AG04449 (cell line): ENCODE data around the gene HCK.
A peak's percentile ranks its signal among the peaks of the same experiment; 100 is the strongest.

Experiments used
- CTCF ChIA-PET: fragments of 350-600 bp; formaldehyde crosslinking; extraction: SDS; loops from one replicate; lab custom pipeline; 2021; ENCODE audit warnings: antibody characterized with exemption; lab: Yijun Ruan, JAX
- POLR2A ChIA-PET: fragments of 400-600, 350-600 bp; formaldehyde crosslinking; extraction: SDS; loops from one replicate; lab custom pipeline; 2020; ENCODE audit warnings: antibody characterized with exemption, inconsistent platforms; lab: Yijun Ruan, JAX
- DNase-seq: peaks from one replicate; pipeline ENCODE4 v3.0.0-alpha.2; 2010; ENCODE audit warnings: low read depth, low spot score
- H3K4me3 ChIP-seq: 2 replicates; pipeline ENCODE4 v1.5.1; 2011; ENCODE audit warnings: low read depth, mild to moderate bottlenecking, control low read depth, low read length
- TF ChIP-seq, protein P1 (sequence below): IDR thresholded peaks from one replicate; pipeline ENCODE4 v1.5.1; 2011; ENCODE audit warnings: mild to moderate bottlenecking, moderate library complexity, low read length, control low read depth, inconsistent platforms; ENCODE audit not compliant: insufficient read depth; ENCODE audit errors: missing control alignments

HCK gene

DNA sequence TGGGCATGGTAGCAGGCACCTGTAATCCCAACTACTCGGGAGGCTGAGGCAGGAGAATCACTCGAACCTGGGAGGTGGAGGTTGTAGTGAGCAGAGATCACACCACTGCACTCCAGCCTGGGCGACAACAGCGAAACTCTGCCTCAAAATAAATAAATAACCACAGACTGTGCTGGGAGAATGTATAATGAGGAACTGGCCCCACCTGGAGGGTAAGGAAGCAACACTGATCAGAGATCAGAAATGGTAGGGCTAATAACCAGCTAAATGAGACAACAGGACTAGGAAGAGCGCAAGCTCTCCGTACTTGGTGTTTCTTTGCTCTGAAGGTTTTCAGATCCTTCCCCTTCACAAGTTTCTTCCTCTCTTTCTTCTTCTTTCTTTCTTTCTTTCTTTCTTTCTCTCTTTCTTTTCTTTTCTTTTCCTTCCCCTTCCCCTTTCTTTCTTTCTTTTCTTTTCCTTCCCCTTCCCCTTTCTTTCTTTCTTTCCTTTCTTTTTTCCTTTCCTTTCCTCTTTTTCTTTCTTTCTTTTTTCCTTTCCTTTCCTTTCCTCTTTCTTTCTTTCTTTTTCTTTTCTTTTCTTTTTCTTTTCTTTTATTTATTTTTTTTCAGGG lies 27.3 kb upstream of the HCK start:
- TF ChIP-seq, protein P1, sequence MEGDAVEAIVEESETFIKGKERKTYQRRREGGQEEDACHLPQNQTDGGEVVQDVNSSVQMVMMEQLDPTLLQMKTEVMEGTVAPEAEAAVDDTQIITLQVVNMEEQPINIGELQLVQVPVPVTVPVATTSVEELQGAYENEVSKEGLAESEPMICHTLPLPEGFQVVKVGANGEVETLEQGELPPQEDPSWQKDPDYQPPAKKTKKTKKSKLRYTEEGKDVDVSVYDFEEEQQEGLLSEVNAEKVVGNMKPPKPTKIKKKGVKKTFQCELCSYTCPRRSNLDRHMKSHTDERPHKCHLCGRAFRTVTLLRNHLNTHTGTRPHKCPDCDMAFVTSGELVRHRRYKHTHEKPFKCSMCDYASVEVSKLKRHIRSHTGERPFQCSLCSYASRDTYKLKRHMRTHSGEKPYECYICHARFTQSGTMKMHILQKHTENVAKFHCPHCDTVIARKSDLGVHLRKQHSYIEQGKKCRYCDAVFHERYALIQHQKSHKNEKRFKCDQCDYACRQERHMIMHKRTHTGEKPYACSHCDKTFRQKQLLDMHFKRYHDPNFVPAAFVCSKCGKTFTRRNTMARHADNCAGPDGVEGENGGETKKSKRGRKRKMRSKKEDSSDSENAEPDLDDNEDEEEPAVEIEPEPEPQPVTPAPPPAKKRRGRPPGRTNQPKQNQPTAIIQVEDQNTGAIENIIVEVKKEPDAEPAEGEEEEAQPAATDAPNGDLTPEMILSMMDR, result no peak
- no peak overlapping the region for H3K4me3 ChIP-seq
- DNase-seq, result no peak
- ChIA-PET POLR2A (no interaction called here), CTCF (interaction anchor here (1.2 to 3.2 kb wide), 3 partner anchors 10 to 178 kb away, joined by 3 to 15 read pairs (median 4); no protein-coding TSS in a partner anchor)

DNA sequence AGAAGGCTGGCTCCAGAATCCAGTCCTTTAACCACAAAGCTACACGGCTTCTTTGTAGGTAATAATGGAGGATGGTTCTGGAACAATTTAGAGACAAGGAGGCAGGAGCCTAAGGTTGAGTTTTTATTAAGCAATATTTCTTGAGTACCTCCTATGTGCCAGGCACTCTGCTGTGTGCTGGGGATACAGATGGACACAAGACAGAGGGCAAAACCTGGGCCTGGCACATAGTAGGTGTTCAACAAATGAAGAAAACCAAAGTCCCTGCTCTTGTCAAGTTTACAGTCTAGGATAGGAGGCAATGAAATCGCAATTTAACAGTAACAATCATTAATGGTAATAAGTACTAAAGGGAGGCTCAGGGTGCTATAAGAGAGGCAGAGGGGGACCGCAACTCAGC lies 24.4 kb upstream of the HCK start:
- CTCF ChIA-PET, result interaction anchor here (1.0 to 7.1 kb wide), 4 partner anchors 8 to 204 kb away, joined by 3 to 118 read pairs (median 35); no protein-coding TSS in a partner anchor
- TF ChIP-seq, protein P1, result no peak

DNA sequence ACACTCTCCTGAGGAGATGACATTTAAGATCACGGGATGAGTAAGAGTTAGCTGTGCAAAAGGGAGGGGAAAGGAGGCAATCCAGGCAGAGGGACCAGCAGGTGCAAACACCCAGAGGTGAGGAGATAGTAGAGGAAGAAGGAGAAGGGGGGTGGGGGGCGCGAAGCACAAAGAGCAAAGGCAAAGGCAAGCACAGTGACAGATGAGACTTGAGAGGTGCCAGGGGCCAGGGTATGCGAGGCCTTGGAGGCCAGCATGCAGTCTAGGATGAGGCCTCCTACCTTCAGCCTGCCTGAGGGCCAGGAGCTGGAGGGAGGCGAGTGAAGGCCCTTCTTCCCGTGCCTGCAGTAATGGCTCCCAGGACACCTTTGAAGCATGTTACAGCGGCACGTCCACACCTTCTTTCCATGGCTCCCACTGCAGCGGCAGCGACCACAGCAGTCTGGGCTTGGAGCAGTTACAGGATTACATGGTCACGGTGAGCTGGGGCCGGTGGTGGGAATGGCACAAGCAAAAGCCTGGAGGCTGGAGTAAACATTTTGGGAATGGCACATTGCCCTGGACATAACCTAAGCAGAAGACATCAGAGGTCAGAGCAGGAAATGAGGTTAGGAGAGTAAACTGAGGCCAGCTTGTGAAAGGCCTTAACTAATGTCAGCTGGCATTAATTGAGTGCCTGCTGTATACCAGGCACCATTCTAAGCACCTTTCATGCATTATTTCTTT lies 23.2 kb upstream of the HCK start:
- CTCF ChIA-PET, result interaction anchor here (1.3 to 10.4 kb wide), 8 partner anchors 7 to 208 kb away, joined by 3 to 224 read pairs (median 56); partner anchors contain the start of gene MYLK2
- H3K4me3 ChIP-seq, result no peak overlapping the region
- POLR2A ChIA-PET, result no interaction called here
- DNase-seq, result no peak
- TF ChIP-seq, protein P1, result no peak

More for the DNA sequence above, 24.4 kb upstream of the HCK start:
- POLR2A ChIA-PET, result no interaction called here
- no peak for DNase-seq
- H3K4me3 ChIP-seq, result no peak overlapping the region

DNA sequence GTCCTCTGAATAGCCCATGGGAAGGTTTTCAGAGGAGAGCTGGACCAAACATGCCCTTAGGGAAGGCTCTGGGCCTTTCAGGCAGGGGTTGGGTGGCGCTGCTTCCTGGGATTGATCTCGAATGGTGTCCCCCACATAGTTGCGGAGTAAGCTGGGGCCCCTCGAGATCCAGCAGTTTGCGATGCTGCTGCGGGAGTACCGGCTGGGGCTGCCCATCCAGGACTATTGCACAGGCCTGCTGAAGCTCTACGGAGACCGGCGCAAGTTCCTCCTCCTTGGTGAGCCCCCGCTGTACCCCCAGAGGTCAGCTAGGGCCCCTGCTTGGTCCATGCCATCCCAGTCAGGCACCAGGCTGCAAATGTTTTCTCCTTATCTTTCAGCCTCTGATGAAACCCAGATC lies 22.5 kb upstream of the HCK start:
- POLR2A ChIA-PET, result no interaction called here
- TF ChIP-seq, protein P1, result no peak
- DNase-seq, result no peak
- CTCF ChIA-PET, result interaction anchor here (0.7 to 10.4 kb wide), 13 partner anchors 8 to 209 kb away, joined by 3 to 224 read pairs (median 15); partner anchors contain the start of gene MYLK2
- no peak overlapping the region for H3K4me3 ChIP-seq

DNA sequence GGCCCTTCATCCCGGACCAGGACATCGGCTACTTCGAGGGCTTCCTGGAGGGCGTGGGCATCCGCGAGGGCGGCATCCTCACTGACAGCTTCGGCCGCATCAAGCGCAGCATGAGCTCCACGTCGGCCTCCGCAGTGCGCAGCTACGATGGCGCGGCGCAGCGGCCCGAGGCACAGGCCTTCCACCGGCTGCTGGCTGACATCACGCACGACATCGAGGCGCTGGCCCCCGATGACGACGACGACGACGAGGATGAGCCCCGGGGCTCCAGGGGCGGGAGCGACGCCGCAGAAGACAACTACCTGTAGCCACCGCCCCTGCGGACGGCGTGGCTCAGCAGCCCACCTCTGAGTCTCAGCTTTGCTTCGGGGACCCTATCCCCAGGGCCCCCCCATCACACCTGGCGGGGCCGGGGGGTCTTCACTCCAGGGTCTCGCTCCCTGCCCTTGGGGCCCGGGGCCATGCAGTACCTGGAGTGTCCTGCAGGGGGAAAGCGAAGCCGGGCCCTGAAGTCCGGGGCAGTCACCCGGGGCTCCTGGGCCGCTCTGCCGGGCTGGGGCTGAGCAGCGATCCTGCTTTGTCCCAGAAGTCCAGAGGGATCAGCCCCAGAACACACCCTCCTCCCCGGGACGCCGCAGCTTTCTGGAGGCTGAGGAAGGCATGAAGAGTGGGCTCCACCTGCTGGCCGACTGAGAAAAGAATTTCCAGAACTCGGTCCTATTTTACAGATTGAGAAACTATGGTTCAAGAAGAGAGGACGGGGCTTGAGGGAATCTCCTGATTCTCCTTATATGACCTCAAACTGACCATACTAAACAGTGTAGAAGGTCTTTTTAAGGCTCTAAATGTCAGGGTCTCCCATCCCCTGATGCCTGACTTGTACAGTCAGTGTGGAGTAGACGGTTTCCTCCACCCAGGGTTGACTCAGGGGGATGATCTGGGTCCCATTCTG lies 20.8 kb upstream of the HCK start:
- peak; percentile 17 for DNase-seq
- CTCF ChIA-PET, result interaction anchor here (0.7 to 10.4 kb wide), 51 partner anchors 10 to 309 kb away, joined by 3 to 224 read pairs (median 5); partner anchors contain the start of genes BCL2L1, FOXS1, MYLK2 and PDRG1
- POLR2A ChIA-PET, result no interaction called here
- peak overlapping the region; percentile 30 for H3K4me3 ChIP-seq
- TF ChIP-seq, protein P1, result peak; percentile 62
